Liver (tissue), 9 donors: ENCODE data around the gene PAPPA. TPM values are rescaled to one million over a fixed set of nuclear protein-coding genes. Genes with fewer than 3 reads are reported as not detected.

Experiments
- DNase-seq: peaks from one replicate; pipeline ENCODE4 v3.0.0-alpha.2; 2017; ENCODE audit warnings: low spot score
- H3K27ac ChIP-seq, 2 donors: one replicate each; pipeline ENCODE4 v1.7.0; 2013; ENCODE audit warnings: inconsistent platforms in 2 of 2, low read length in 2 of 2, control low read depth in 1 of 2, low read depth in 1 of 2, mild to moderate bottlenecking in 1 of 2
- H3K27me3 ChIP-seq, 4 donors: one replicate each; pipeline versions ENCODE4 v1.6.1 to v1.7.0; 2013; ENCODE audit warnings: low read length in 3 of 4, inconsistent platforms in 1 of 4, mild to moderate bottlenecking in 1 of 4, moderate library complexity in 1 of 4; ENCODE audit not compliant: control insufficient read depth in 4 of 4, insufficient read depth in 4 of 4
- H3K36me3 ChIP-seq, 4 donors: one replicate each; pipeline versions ENCODE4 v1.6.1 to v1.7.0; 2013; ENCODE audit warnings: low read length in 3 of 4, mild to moderate bottlenecking in 3 of 4, low read depth in 1 of 4, moderate library complexity in 1 of 4; ENCODE audit not compliant: control insufficient read depth in 4 of 4, insufficient read depth in 3 of 4
- H3K4me1 ChIP-seq, 4 donors: one replicate each; pipeline versions ENCODE4 v1.6.1 to v1.7.0; 2013; ENCODE audit warnings: low read length in 3 of 4, mild to moderate bottlenecking in 3 of 4, moderate library complexity in 1 of 4; ENCODE audit not compliant: control insufficient read depth in 4 of 4, insufficient read depth in 4 of 4
- H3K4me3 ChIP-seq, 3 donors: one replicate each; pipeline versions ENCODE4 v1.6.1 to v1.7.0; 2013; ENCODE audit warnings: low read length in 3 of 3, control low read depth in 1 of 3, low read depth in 1 of 3, mild to moderate bottlenecking in 1 of 3
- H3K9ac ChIP-seq, 2 donors: one replicate each; pipeline ENCODE4 v1.7.0; 2013; ENCODE audit warnings: low read length in 2 of 2, mild to moderate bottlenecking in 2 of 2, moderate library complexity in 2 of 2, control low read depth in 1 of 2, low read depth in 1 of 2
- H3K9me3 ChIP-seq, 4 donors: one replicate each; pipeline versions ENCODE4 v1.6.1 to v1.7.0; 2013; ENCODE audit warnings: low read length in 3 of 4; ENCODE audit not compliant: control insufficient read depth in 4 of 4
- FOXA1 ChIP-seq: IDR thresholded peaks from 2 replicates; pipeline ENCODE4 v1.6.1; 2016; ENCODE audit warnings: antibody characterized with exemption
- FOXA2 ChIP-seq: IDR thresholded peaks from 2 replicates; pipeline ENCODE4 v1.6.1; 2016; ENCODE audit warnings: antibody characterized with exemption
- GABPA ChIP-seq, 2 donors: IDR thresholded peaks in 1 of 2; conservative IDR thresholded peaks in 1 of 2; 2 replicates each; pipeline ENCODE4 v1.6.1; 2016; ENCODE audit warnings: antibody characterized with exemption in 2 of 2, mild to moderate bottlenecking in 1 of 2, moderate library complexity in 1 of 2
- HNF4A ChIP-seq, 2 donors: conservative IDR thresholded peaks; 2 replicates each; pipeline ENCODE4 v1.6.1; 2016; ENCODE audit warnings: antibody characterized with exemption in 2 of 2, mild to moderate bottlenecking in 2 of 2
- HNF4G ChIP-seq: IDR thresholded peaks from 2 replicates; pipeline ENCODE4 v1.6.1; 2016; ENCODE audit warnings: antibody characterized with exemption
- JUND ChIP-seq, 2 donors: IDR thresholded peaks; 2 replicates each; pipeline ENCODE4 v1.6.1; 2016; ENCODE audit warnings: antibody characterized with exemption in 2 of 2
- NR2F2 ChIP-seq: IDR thresholded peaks from 2 replicates; pipeline ENCODE4 v1.6.1; 2016; ENCODE audit warnings: antibody characterized with exemption
- RXRA ChIP-seq, 2 donors: IDR thresholded peaks; 2 replicates each; pipeline ENCODE4 v1.6.1; 2017 to 2018; ENCODE audit warnings: antibody characterized with exemption in 2 of 2, mild to moderate bottlenecking in 1 of 2
- SP1 ChIP-seq: IDR thresholded peaks from 2 replicates; pipeline ENCODE4 v1.6.1; 2018; ENCODE audit warnings: antibody characterized with exemption, mild to moderate bottlenecking
- TAF1 ChIP-seq: conservative IDR thresholded peaks from 2 replicates; pipeline ENCODE4 v1.6.1; 2016; ENCODE audit warnings: antibody characterized with exemption, mild to moderate bottlenecking
- YY1 ChIP-seq: IDR thresholded peaks from 2 replicates; pipeline ENCODE4 v1.6.1; 2016; ENCODE audit warnings: antibody characterized with exemption, mild to moderate bottlenecking
- WGBS: extraction: QIAGEN DNeasy Blood & Tissue Kit; methylation state at CpG from one replicate; pipeline ENCODE4 v1.1.7; 2013; 5-methylcytosine and 5-hydroxymethylcytosine counted together
- polyA plus RNA-seq, 2 donors: library from polyadenylated mRNA; stranded (reverse) in 1 of 2; unstranded in 1 of 2; fragments of 200-250 nt in 1 of 2; fragments of >200 nt in 1 of 2; fragmentation: Nextera tagmentation in 1 of 2; extraction: Ambion mirVana in 1 of 2; gene quantifications; one replicate each; pipeline versions ENCODE4 v1.2.1 to v1.2.3, GENCODE V29; 2013 to 2015
- total RNA-seq, 2 donors: library from RNA; depleted of rRNA; stranded (reverse); fragments of >200 nt; gene quantifications; one replicate each; pipeline ENCODE4 v1.2.3, GENCODE V29; 2014
- TF ChIP-seq, protein P1 (sequence below): IDR thresholded peaks from 2 replicates; pipeline ENCODE4 v1.6.1; 2016; ENCODE audit warnings: antibody characterized with exemption
- TF ChIP-seq, protein P2 (sequence below): IDR thresholded peaks from 2 replicates; pipeline ENCODE4 v1.6.1; 2016; ENCODE audit warnings: antibody characterized with exemption, mild to moderate bottlenecking
- TF ChIP-seq, protein P3 (sequence below): IDR thresholded peaks from 2 replicates; pipeline ENCODE4 v1.6.1; 2016; ENCODE audit warnings: antibody characterized with exemption
- TF ChIP-seq, protein P4 (sequence below): IDR thresholded peaks from 2 replicates; pipeline ENCODE4 v1.6.1; 2016; ENCODE audit warnings: antibody characterized with exemption
- donor health status: healthy.
- donor health status: healthy.
- donor health status: healthy.
- donor health status: healthy.
- donor health status: healthy.

PAPPA gene
- total and polyA plus RNA-seq, 4 donors, result 0.03 to 0.33 (median 0.20) TPM

DNA sequence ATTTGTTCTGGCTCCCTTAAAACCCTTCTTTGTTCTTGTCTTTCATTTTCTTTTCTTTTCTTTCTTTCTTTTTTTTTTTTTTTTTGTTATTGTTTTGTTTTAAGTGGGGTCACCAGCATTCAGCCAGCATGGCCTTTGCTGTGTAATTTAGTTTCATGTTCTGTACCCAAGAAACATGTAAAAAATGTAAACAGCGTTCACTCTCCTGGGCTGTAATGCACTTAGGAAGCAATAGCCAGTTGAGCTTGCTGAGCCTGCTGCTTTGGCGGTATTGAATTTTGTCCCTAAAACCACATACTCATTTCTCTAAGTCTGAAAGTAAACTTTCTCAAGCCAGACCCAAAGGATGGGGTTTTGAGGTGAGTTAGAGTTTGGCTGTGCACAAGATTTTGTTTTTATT lies 158.6 kb downstream of the PAPPA start (continued):
- TF ChIP-seq, protein P1, sequence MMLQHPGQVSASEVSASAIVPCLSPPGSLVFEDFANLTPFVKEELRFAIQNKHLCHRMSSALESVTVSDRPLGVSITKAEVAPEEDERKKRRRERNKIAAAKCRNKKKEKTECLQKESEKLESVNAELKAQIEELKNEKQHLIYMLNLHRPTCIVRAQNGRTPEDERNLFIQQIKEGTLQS, result no peak
- no peak for TF ChIP-seq YY1

DNA sequence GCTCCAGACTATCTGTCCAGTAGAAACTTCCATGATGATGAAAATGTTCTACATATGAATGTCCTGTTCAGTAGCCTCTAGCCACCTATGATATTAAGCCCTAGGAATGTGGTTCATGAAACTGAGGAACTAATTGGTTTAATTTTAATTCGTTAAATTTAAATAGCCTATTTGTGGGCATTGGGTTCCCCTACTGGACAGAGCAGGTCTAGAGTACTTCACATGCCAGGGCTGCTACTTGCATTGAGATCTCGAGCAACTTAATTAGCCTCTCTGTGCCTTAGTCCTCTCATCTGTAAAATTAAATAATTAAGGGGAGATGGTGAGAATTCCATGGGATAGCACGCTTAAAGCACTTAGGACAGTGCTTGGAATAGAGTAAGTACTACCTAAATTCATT lies 160.0 kb downstream of the PAPPA start:
- Histone ChIP-seq H3K9me3 (no peaks in the 10 kb centered on the region), H3K27me3 (no peaks in the 10 kb centered on the region), H3K36me3 (no peaks in the 10 kb centered on the region), H3K9ac (no peak overlapping the region), H3K4me3 (no peak overlapping the region), H3K4me1 (no peaks in the 10 kb centered on the region), H3K27ac (no peak overlapping the region)
- no peak for DNase-seq
- WGBS, result 87% methylated on average over 3 of the region's 3 CpGs
- TF ChIP-seq TAF1 (no peak), HNF4A (conservative IDR thresholded peaks at IDR 0.05) (no peak), SP1 (no peak), FOXA1 (no peak), GABPA (IDR thresholded peaks at IDR 0.05 in 1 of 2, conservative IDR thresholded peaks at IDR 0.05 in 1 of 2) (no peak), JUND (IDR thresholded peaks at IDR 0.05) (no peak), YY1 (no peak), RXRA (IDR thresholded peaks at IDR 0.05) (no peak)
- TF ChIP-seq, protein P2, sequence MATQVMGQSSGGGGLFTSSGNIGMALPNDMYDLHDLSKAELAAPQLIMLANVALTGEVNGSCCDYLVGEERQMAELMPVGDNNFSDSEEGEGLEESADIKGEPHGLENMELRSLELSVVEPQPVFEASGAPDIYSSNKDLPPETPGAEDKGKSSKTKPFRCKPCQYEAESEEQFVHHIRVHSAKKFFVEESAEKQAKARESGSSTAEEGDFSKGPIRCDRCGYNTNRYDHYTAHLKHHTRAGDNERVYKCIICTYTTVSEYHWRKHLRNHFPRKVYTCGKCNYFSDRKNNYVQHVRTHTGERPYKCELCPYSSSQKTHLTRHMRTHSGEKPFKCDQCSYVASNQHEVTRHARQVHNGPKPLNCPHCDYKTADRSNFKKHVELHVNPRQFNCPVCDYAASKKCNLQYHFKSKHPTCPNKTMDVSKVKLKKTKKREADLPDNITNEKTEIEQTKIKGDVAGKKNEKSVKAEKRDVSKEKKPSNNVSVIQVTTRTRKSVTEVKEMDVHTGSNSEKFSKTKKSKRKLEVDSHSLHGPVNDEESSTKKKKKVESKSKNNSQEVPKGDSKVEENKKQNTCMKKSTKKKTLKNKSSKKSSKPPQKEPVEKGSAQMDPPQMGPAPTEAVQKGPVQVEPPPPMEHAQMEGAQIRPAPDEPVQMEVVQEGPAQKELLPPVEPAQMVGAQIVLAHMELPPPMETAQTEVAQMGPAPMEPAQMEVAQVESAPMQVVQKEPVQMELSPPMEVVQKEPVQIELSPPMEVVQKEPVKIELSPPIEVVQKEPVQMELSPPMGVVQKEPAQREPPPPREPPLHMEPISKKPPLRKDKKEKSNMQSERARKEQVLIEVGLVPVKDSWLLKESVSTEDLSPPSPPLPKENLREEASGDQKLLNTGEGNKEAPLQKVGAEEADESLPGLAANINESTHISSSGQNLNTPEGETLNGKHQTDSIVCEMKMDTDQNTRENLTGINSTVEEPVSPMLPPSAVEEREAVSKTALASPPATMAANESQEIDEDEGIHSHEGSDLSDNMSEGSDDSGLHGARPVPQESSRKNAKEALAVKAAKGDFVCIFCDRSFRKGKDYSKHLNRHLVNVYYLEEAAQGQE, result no peak
- TF ChIP-seq, protein P3, sequence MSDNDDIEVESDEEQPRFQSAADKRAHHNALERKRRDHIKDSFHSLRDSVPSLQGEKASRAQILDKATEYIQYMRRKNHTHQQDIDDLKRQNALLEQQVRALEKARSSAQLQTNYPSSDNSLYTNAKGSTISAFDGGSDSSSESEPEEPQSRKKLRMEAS, result no peak
- TF ChIP-seq, protein P1, result no peak
- TF ChIP-seq, protein P4, sequence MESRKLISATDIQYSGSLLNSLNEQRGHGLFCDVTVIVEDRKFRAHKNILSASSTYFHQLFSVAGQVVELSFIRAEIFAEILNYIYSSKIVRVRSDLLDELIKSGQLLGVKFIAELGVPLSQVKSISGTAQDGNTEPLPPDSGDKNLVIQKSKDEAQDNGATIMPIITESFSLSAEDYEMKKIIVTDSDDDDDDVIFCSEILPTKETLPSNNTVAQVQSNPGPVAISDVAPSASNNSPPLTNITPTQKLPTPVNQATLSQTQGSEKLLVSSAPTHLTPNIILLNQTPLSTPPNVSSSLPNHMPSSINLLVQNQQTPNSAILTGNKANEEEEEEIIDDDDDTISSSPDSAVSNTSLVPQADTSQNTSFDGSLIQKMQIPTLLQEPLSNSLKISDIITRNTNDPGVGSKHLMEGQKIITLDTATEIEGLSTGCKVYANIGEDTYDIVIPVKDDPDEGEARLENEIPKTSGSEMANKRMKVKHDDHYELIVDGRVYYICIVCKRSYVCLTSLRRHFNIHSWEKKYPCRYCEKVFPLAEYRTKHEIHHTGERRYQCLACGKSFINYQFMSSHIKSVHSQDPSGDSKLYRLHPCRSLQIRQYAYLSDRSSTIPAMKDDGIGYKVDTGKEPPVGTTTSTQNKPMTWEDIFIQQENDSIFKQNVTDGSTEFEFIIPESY, result no peak

DNA sequence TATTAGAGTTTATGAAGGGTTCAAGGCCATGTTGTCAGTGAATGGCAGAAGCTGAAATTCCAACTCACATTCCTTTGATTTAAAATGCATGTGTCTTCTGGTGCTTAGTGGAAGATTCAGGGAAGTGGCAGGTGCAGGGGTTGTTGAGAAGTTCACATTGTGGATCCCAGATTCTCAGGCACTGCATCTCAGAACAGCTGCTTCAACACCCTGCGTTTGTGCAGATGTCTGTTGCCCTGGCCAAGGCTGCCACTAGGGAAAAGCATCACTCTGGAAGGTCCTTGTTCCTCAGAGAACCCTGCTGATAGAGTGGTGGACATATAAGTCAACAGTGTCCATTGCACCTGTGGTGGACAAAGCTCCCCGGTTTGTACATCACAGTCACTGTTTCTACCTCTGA lies 162.7 kb downstream of the PAPPA start:
- no peak for DNase-seq
- no peaks in the 10 kb centered on the region for H3K27me3 ChIP-seq
- 92% methylated on average over 2 of the region's 2 CpGs for WGBS

More for the DNA sequence above, 162.7 kb downstream of the PAPPA start:
- Histone ChIP-seq H3K9me3 (no peaks in the 10 kb centered on the region), H3K9ac (no peak overlapping the region), H3K36me3 (no peaks in the 10 kb centered on the region), H3K27ac (no peak overlapping the region), H3K4me3 (no peak overlapping the region), H3K4me1 (no peaks in the 10 kb centered on the region)
- no peak for TF ChIP-seq NR2F2
- TF ChIP-seq, protein P2, result no peak
- no peak for TF ChIP-seq FOXA2
- no peak for TF ChIP-seq HNF4G
- TF ChIP-seq, protein P4, result no peak
